IPS DF 4.7 (cell line): ENCODE measurements around the gene MPO.

Experiments used
- DNase-seq: peaks from one replicate; pipeline ENCODE4 v3.0.0-alpha.2; 2013; ENCODE audit warnings: low spot score; ENCODE audit errors: extremely low read depth

The MPO gene

DNA sequence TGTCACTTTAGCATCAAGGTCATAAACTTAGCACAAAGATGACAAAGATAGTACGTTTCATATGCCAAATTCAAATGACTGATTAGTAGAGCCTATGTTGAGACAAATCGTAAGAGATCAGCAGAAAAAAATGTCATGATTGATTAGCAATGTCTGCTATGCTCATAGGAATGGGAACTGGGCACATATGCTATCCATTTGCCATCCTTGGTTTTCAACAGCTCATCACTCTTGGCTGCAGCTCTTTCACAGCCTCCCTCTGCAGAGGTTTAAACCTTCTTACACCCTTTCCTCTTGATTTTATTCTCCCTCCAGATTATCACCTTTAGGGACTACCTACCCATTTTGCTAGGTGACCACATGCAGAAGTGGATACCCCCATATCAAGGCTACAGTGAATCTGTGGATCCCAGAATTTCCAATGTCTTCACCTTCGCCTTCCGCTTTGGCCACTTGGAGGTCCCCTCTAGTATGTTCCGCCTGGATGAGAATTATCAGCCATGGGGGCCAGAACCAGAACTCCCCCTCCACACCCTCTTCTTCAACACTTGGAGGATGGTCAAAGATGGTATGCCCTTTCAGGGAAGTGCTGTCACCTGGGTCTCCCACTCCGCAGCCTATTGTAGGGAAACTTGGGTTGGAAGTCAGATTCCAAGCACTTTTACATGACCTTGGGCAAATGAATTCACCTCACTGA, 16.2 kb downstream of the MPO start:
- no peak for DNase-seq

DNA sequence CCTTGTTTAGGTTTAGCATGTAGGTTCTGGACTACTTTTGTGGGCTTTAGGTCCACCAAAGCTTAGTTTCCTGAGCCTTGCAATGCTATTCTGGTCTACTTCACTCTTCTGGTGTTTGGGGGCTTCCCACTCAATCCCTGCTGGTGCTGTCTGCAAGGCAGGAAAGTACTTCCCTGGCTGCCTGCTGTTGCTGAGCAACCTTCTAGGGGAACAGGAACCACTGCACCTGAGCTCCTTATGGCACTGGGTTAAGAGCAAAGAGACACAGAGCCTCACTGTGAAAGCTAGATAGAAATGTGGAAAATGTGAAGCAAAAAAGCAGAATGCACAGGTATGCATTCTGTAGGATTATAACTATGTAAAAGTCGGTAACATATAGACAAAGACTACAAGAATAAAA, 17.0 kb downstream of the MPO start:
- no peak for DNase-seq

DNA sequence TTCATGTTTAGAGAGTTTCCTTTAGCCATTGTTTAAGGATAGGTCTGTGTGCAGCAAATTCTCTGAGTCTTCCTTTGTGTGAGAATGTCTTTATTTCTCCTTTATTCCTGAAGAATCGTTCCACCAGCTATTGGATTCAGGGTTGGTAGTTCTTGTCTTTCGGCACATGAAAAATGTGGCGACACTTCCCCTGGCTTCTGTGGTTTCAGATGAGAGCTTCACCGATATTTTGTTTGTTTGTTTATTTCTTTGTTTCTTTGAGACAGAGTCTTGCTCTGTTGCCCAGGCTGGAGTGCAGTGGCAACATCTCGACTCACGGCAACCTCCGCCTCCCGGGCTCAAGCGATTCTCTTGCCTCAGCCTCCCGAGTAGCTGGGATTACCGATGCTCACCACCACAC, 18.6 kb downstream of the MPO start:
- no peak for DNase-seq

DNA sequence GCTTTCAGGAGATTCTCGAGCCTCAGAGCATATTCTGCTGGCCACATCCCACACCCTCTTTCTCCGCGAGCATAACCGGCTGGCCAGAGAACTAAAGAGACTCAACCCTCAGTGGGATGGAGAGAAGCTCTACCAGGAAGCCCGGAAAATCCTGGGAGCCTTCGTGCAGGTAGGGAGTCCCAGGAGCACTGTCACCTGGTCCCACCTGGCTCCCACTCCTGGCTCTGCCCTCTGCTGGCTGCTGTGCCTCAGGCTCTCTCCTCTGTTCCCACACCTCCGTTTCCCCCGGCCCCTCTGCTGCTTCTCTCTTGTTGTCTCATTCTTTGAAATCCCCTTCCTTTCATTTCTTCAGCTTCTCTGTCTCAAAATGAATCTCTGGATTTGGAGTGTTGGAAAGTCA, 25.9 kb downstream of the MPO start:
- no peak for DNase-seq

DNA sequence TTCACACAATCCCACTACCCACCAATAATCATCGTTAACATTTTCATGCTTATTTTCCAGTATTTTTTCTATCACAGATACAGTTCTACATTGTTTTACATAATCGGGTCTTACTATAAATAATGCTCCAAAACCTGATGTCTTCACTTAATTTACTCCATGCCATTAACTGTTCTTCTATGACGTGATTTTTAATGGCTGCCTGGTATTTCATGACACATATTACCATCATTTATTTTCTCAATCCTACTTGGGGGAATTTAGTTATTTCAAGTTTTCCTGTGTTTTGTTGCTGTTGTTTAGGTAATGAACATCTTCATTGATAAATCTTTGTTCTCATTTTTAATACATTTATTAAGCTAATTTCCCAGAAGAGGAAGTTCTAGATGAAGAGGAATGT, 27.7 kb downstream of the MPO start:
- no peak for DNase-seq

- no peak for DNase-seq
Observed at GRCh38 chr17:58252141-58252540, 28.6 kb downstream of the MPO start.

- DNase-seq: no peak
Observed at GRCh38 chr17:58250344-58251011, 30.3 kb downstream of the MPO start.

- no peak for DNase-seq
Observed at GRCh38 chr17:58249270-58250133, 31.2 kb downstream of the MPO start.

DNA sequence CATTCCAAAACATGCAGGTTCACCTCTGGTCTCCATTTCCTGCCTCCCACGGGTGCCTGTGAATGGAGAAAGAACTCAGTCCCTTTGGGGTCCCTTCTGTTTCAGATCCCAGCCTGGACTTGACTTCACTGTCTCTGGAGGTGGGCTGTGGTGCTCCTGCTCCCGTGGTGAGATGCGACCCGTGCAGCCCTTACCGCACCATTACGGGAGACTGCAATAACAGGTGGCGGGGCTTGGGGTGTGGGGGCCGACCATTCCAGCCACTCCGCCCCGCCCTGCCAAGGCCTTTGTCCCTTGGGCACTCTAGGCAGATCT, 31.8 kb downstream of the MPO start:
- no peak for DNase-seq

GRCh38 chr17:58247511-58248363, 33.0 kb downstream of the MPO start:
- DNase-seq: no peak

DNA sequence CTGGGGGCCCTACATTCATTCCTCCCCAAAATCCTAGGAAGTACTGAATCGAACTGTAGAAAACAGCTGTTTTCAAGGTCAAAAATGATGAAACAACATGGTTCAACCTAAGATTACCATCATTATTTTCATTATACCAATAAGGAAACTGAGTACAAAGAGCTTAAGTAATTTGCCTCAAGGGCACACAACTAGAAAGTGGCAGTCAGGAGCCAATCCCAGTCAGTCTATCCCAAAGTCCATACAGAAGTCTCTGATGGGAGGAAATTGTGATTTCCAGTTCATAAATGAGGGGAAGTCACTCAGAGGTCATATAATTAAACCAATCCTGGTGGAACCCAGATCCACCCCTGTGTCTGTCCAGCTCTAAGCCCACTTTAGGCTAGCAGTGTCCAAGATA, 34.0 kb downstream of the MPO start:
- no peak for DNase-seq

DNA sequence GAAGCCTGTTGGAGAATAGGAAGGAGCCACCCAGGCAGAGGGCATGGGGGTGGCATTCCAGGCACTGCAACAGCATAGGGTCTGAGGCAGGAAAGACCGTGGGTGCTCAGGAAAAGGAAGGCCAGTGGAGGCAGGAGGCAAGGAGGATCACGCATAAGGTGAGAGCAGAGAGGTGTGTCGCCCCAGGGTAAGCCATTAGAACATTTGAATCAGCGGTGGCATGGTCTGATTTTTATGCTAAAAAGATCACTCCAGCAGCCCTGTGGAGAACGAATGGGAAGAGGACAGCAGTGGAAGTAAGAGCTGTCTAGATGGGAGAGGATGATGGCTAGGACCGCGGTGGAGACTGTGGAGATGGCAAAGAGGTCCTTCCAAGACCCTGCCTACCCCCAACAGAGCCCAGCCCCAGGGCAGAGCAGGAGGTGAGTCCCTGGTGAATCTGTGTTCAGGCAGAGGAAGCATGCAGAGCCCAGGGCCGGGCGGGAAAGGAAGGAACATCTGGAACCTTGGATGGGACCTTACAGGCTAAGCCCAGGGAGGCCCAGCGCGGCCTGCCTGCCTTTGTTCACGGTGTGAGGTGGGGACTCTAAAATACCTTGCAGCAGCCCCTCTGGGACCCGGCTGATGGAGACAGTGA, 34.5 kb downstream of the MPO start:
- DNase-seq: no peak

DNA sequence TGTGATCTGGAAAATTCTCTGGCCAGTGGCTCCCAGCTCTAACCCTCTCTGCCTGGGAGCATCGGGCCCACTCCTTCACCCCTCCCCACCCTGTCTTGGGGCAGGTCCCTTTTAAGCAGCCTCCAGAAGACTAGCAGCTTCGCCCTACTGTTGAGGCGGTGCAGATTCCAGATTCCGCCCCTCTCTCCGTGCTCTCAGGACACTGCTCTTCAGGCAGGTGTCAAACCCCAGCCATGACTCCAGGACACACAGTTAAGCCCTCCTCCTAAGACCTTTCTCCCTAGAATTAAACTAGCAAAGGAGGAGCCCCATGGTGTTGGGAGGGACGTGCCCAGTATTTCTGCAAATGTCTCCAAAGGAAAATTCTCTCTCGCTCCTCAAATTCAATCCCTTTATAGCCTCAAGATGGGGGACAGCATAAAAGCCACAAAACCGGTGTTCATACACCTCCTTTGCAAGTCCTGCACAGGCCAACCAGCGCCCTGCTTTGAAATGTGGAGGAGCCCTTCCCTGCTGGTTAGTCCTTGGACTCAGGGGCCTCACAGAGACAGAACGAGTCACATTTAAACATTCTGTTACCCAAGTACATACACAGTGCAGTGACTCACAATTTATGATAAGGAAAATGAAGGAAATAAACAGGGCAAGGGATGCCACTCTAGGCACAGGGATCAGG, 35.2 kb downstream of the MPO start:
- no peak for DNase-seq

DNA sequence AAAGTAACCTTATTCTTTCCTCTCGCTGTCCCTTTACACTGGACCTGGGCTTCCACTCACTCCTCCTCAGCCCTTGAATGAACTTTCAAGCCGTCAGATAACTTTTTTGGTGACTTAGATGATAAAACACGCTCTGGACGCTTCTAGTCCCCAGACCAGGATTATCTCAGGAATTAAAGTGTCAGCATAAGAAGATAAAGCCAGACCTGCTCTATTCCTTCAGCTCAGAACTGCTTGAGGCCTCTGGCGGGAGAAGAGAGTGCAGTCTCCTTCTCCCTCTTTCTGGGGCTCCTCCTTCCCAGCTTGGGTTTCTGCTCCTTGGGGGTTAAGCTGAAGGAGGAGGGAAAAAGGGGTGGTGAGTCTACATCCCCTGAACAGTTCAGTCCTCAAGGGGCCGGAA, 35.8 kb downstream of the MPO start:
- DNase-seq: no peak

DNA sequence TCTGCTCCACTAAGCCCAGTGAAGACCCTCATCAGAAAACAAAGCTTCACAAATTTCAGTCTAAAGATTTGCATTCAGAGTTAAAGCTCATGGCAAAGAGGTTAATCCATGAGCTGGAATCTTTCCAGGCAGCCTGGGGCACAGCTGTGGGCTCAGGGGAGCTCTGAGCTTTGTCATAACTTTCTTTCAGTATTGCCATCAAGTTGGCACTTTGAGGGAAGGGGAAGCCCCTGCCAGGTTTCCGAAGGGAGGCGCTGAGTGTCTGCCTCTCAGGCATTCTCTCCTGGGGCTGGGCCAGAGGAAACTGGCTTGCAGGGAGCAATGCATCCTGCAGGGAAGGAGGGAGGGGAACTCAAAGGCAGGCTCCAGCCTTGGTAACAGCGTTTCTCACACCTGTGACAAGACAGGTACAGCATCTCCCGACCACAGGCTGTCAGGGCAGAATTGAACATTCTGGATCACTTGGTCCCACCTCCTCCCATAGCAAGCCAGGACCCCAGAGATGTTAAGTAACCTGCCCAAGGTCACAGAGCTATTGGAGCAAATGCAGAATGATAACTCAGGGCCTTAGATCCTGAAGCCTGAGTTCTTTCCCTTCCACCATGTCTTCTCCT, 38.5 kb downstream of the MPO start:
- no peak for DNase-seq

DNA sequence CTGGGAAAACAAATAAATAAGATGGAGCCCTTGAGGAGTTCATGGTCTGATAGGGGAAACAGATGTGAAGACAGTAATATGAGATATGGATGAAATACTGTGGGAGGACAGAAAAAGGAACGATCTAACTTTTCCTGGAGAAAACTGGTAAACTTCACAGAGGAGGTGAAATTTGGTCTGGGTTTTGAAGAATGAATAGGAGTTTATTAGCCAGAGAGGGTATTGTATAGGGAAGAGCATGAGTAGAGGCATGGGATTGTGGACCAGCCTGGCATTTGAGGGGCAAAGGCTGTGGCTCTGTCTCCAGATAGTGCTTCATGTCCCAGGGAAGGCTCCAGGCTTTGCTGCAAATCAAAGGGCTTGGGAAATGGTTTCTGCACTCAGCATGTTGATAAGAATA, 40.7 kb downstream of the MPO start:
- DNase-seq: no peak

GRCh38 chr17:58238147-58238634, 42.5 kb downstream of the MPO start, which contains the start of gene LPO:
TSS of gene LPO (plus strand) at chr17:58238584. CDS start at chr17:58242980, 4,396 bp downstream.
- DNase-seq: no peak

DNA sequence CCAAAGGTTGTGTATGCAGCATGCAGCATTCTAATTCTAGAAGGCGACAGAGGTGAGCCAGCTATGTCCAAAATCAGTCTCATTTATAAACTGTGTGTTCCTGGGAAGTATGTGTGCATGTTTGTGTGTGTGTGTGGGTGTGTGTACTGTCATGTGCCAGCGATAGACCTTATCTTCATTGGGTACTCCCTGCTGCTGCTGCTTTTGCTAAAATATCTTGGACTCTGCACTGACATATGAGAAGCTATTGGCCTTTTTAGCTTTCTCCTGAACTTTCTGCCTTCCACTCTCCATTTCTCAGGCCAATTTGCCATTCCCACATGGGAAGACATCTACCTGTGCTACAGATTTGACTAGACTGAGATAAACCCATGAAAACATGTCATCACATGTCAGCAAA, 44.3 kb downstream of the MPO start:
- DNase-seq: no peak

DNA sequence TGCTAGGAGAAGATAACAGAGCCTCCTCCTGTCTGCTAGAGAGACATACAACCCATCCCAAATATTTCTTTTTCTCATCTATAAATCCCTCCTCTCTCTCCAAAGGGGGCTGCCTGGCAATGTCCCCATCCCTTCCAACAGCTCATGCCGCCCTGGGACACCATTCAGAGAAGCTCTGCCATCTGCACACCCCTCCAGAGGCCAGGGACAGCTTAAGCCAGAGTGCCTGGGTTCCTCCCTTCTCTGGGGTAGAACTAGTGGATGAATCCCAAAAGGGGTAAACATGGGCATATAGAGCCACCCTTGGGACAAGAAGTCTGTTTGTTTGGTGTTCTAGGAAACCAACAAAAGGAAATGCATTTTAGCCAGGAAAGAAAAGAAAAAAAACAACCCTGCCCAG, 44.9 kb downstream of the MPO start:
- DNase-seq: no peak

- no peak for DNase-seq
Observed at GRCh38 chr17:58234512-58234911, 46.2 kb downstream of the MPO start.
